ENCODE measurements around the gene UBP1.

- no peak for TF ChIP-seq CTCF (conservative IDR thresholded peaks at IDR 0.05 in 1 of 2, IDR thresholded peaks at IDR 0.05 in 1 of 2; ENCODE audit: low read depth in 1 of 2, low read length in 2 of 2)
- no peak for TF ChIP-seq EZH2 (IDR thresholded peaks at IDR 0.05; ENCODE audit: low read length, missing control alignments)
Measured at GRCh38 chr3:33461097-33461496, 20.9 kb upstream of the UBP1 start.

Data from fibroblast of lung (primary cell).